ENCODE data around the gene MED9. TPM values are rescaled to one million over a fixed set of nuclear protein-coding genes. Genes with fewer than 3 reads are reported as not detected.
"Not testable (repeated sequence)": the region's sequence is repeated elsewhere in the genome, so short reads cannot be mapped to it uniquely, and the experiment has no call there.

MED9 gene
- total RNA-seq, 1 donor from 2014 or later = 18.9 TPM

GRCh38 chr17:17463821-17464220, 13.0 kb upstream of the MED9 start:
- Histone ChIP-seq H3K27ac (no peak overlapping the region), H3K4me3 (no peak overlapping the region), H3K27me3 (no peaks in the 10 kb centered on the region), H3K9me3 (no peaks in the 10 kb centered on the region), H3K36me3 (no peaks in the 10 kb centered on the region), H3K4me1 (no peaks in the 10 kb centered on the region)
- no peak for DNase-seq (ENCODE audit: extremely low spot score in 2 of 2)
- intact Hi-C loops (cut with DNase I) = no loop called here
- no peak for TF ChIP-seq POLR2AphosphoS5 (IDR thresholded peaks at IDR 0.05; ENCODE audit: insufficient read depth in 1 of 2, low read depth in 1 of 2)
- TF ChIP-seq, protein P1, sequence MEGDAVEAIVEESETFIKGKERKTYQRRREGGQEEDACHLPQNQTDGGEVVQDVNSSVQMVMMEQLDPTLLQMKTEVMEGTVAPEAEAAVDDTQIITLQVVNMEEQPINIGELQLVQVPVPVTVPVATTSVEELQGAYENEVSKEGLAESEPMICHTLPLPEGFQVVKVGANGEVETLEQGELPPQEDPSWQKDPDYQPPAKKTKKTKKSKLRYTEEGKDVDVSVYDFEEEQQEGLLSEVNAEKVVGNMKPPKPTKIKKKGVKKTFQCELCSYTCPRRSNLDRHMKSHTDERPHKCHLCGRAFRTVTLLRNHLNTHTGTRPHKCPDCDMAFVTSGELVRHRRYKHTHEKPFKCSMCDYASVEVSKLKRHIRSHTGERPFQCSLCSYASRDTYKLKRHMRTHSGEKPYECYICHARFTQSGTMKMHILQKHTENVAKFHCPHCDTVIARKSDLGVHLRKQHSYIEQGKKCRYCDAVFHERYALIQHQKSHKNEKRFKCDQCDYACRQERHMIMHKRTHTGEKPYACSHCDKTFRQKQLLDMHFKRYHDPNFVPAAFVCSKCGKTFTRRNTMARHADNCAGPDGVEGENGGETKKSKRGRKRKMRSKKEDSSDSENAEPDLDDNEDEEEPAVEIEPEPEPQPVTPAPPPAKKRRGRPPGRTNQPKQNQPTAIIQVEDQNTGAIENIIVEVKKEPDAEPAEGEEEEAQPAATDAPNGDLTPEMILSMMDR (IDR thresholded peaks at IDR 0.05) = no peak
- TF ChIP-seq POLR2A (IDR thresholded peaks at IDR 0.05) = no peak

DNA sequence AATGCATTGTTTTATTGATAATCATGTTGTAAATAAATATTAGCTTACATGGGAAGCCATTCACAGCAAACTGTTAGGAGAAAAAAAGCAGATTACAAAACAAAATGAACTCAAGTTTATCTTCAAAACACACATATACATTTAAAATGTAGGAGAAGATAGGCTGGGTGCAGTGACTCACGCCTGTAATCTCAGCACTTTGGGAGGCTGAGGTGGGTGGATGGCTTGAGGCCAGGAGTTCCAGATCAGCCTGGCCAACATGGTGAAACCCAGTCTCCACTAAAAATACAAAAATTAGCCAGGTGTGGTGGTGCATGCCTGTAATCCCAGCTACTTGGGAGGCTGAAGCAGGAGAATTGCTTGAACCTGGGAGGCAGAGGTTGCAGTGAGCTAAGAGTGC, 10.9 kb upstream of the MED9 start:
- intact Hi-C loops (cut with DNase I) = not testable (repeated sequence)

GRCh38 chr17:17466511-17466910, 10.3 kb upstream of the MED9 start:
- Histone ChIP-seq H3K4me3 (no peak overlapping the region), H3K9me3 (no peaks in the 10 kb centered on the region), H3K27me3 (no peaks in the 10 kb centered on the region), H3K36me3 (no peaks in the 10 kb centered on the region), H3K27ac (no peak overlapping the region), H3K4me1 (no peaks in the 10 kb centered on the region)
- intact Hi-C loops (cut with DNase I) = no loop called here
- no peak for DNase-seq (ENCODE audit: extremely low spot score in 2 of 2)
- TF ChIP-seq, protein P1 (IDR thresholded peaks at IDR 0.05) = no peak
- TF ChIP-seq POLR2AphosphoS5 (IDR thresholded peaks at IDR 0.05; ENCODE audit: insufficient read depth in 1 of 2, low read depth in 1 of 2) = no peak
- no peak for TF ChIP-seq POLR2A (IDR thresholded peaks at IDR 0.05)

More for the DNA sequence above, 10.9 kb upstream of the MED9 start:
- not testable (repeated sequence) for H3K36me3 ChIP-seq; DNase-seq (ENCODE audit: extremely low spot score in 2 of 2); H3K27me3 ChIP-seq; H3K9me3 ChIP-seq; H3K4me3 ChIP-seq; H3K4me1 ChIP-seq; H3K27ac ChIP-seq

GRCh38 chr17:17467016-17467415, 9.8 kb upstream of the MED9 start:
- TF ChIP-seq, protein P1 (IDR thresholded peaks at IDR 0.05) = no peak
- TF ChIP-seq POLR2AphosphoS5 (IDR thresholded peaks at IDR 0.05; ENCODE audit: insufficient read depth in 1 of 2, low read depth in 1 of 2) (no peak), POLR2A (IDR thresholded peaks at IDR 0.05) (no peak)
- Histone ChIP-seq H3K4me3 (no peak overlapping the region), H3K27ac (no peak overlapping the region), H3K27me3 (no peaks in the 10 kb centered on the region), H3K36me3 (no peaks in the 10 kb centered on the region), H3K9me3 (no peaks in the 10 kb centered on the region), H3K4me1 (no peaks in the 10 kb centered on the region)
- intact Hi-C loops (cut with DNase I) = no loop called here
- no peak for DNase-seq (ENCODE audit: extremely low spot score in 2 of 2)

GRCh38 chr17:17467720-17468119, 9.1 kb upstream of the MED9 start:
- H3K27me3 ChIP-seq = no peaks in the 10 kb centered on the region
- intact Hi-C loops (cut with DNase I) = no loop called here

More at GRCh38 chr17:17467720-17468119, 9.1 kb upstream of the MED9 start:
- TF ChIP-seq POLR2A (IDR thresholded peaks at IDR 0.05) (no peak), POLR2AphosphoS5 (IDR thresholded peaks at IDR 0.05; ENCODE audit: insufficient read depth in 1 of 2, low read depth in 1 of 2) (no peak)
- TF ChIP-seq, protein P1 (IDR thresholded peaks at IDR 0.05) = no peak
- Histone ChIP-seq H3K9me3 (no peaks in the 10 kb centered on the region), H3K27ac (no peak overlapping the region), H3K4me3 (no peak overlapping the region), H3K36me3 (no peaks in the 10 kb centered on the region), H3K4me1 (no peaks in the 10 kb centered on the region)
- no peak for DNase-seq (ENCODE audit: extremely low spot score in 2 of 2)

All from vagina (tissue), 2 donors.